Measurements from ENCODE around the gene NTSR1.

NTSR1 gene

GRCh38 chr20:62707276-62707920 lies 1.2 kb upstream of the NTSR1 start:
- Histone ChIP-seq H3K36me3 (ENCODE audit: control insufficient read depth, insufficient read depth, low read length) (no peaks in the 10 kb centered on the region), H3K9ac (ENCODE audit: low read length) (no peak overlapping the region), H3K27me3 (ENCODE audit: control insufficient read depth, insufficient read depth, low read length) (peaks cover 62% of the 10 kb centered on the region), H3K9me3 (ENCODE audit: control insufficient read depth, low read length) (no peaks in the 10 kb centered on the region), H3K4me3 (ENCODE audit: low read length) (no peak overlapping the region), H3K4me1 (ENCODE audit: control insufficient read depth, insufficient read depth, low read length) (peaks cover 9% of the 10 kb centered on the region)

GRCh38 chr20:62707921-62708521 lies 615 bp upstream of the NTSR1 start:
- Histone ChIP-seq H3K9me3 (ENCODE audit: control insufficient read depth, low read length) (no peaks in the 10 kb centered on the region), H3K36me3 (ENCODE audit: control insufficient read depth, insufficient read depth, low read length) (no peaks in the 10 kb centered on the region), H3K27me3 (ENCODE audit: control insufficient read depth, insufficient read depth, low read length) (peaks cover 68% of the 10 kb centered on the region), H3K4me1 (ENCODE audit: control insufficient read depth, insufficient read depth, low read length) (peaks cover 9% of the 10 kb centered on the region), H3K4me3 (ENCODE audit: low read length) (no peak overlapping the region), H3K9ac (ENCODE audit: low read length) (no peak overlapping the region)

GRCh38 chr20:62709537-62709905 lies 885 bp downstream of the NTSR1 start:
- H3K9me3 ChIP-seq (ENCODE audit: control insufficient read depth, low read length) = no peaks in the 10 kb centered on the region
- H3K36me3 ChIP-seq (ENCODE audit: control insufficient read depth, insufficient read depth, low read length) = no peaks in the 10 kb centered on the region
- peaks cover 76% of the 10 kb centered on the region for H3K27me3 ChIP-seq (ENCODE audit: control insufficient read depth, insufficient read depth, low read length)
- H3K9ac ChIP-seq (ENCODE audit: low read length) = no peak overlapping the region
- no peak overlapping the region for H3K4me3 ChIP-seq (ENCODE audit: low read length)
- no peaks in the 10 kb centered on the region for H3K4me1 ChIP-seq (ENCODE audit: control insufficient read depth, insufficient read depth, low read length)

- no peaks in the 10 kb centered on the region for H3K4me1 ChIP-seq (ENCODE audit: control insufficient read depth, insufficient read depth, low read length)
- no peak overlapping the region for H3K4me3 ChIP-seq (ENCODE audit: low read length)
- H3K9ac ChIP-seq (ENCODE audit: low read length) = no peak overlapping the region
- no peaks in the 10 kb centered on the region for H3K9me3 ChIP-seq (ENCODE audit: control insufficient read depth, low read length)
- peaks cover 73% of the 10 kb centered on the region for H3K27me3 ChIP-seq (ENCODE audit: control insufficient read depth, insufficient read depth, low read length)
- no peaks in the 10 kb centered on the region for H3K36me3 ChIP-seq (ENCODE audit: control insufficient read depth, insufficient read depth, low read length)
These were observed 1.7 kb downstream of the NTSR1 start for GRCh38 chr20:62710221-62710885.

DNA sequence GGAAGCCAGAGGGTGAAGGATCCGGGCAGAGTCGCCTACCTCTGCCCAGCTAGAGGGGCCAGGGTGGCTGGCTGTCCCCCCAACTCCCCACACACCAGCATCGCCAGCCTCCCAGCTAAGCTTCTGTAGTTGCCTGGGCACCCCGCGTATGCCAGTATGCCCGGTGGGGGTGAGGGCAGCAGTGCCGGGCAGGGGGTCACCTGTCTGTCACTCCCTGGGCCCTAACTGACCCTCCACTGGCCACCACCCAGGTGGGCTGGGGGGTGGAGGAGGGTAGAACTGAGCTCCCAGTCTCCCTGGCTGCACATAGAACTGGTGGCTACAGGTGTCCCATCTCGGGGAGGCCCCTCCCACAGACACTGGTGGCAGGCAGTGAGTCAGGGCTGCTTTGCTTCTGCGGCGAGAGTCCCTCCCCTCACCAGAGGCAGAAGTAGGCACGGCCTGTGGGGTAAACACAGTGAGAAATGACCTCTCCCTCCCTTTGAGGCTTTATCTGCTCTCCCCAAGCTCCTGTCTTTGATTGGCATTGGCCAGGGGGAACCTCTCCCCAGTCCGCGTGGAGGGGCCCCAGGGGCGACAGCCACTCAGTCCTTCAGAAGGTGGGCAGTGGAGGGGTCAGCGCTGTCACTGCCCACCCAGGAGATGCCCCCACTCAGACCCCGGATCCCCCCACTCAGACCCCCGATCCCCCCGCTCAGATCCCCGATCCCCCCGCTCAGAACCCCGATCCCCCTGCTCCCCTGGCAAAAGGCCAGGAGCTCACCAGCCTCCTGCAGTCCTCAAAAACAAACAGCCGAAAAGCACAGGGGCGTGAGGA lies 2.5 kb downstream of the NTSR1 start:
- H3K9ac ChIP-seq (ENCODE audit: low read length) = no peak overlapping the region
- no peaks in the 10 kb centered on the region for H3K9me3 ChIP-seq (ENCODE audit: control insufficient read depth, low read length)
- H3K27me3 ChIP-seq (ENCODE audit: control insufficient read depth, insufficient read depth, low read length) = peaks cover 71% of the 10 kb centered on the region
- H3K4me1 ChIP-seq (ENCODE audit: control insufficient read depth, insufficient read depth, low read length) = no peaks in the 10 kb centered on the region
- H3K4me3 ChIP-seq (ENCODE audit: low read length) = no peak overlapping the region
- H3K36me3 ChIP-seq (ENCODE audit: control insufficient read depth, insufficient read depth, low read length) = no peaks in the 10 kb centered on the region

GRCh38 chr20:62711703-62712101 lies 3.1 kb downstream of the NTSR1 start:
- Histone ChIP-seq H3K4me3 (ENCODE audit: low read length) (no peak overlapping the region), H3K9ac (ENCODE audit: low read length) (no peak overlapping the region), H3K27me3 (ENCODE audit: control insufficient read depth, insufficient read depth, low read length) (peaks cover 76% of the 10 kb centered on the region), H3K9me3 (ENCODE audit: control insufficient read depth, low read length) (no peaks in the 10 kb centered on the region), H3K4me1 (ENCODE audit: control insufficient read depth, insufficient read depth, low read length) (no peaks in the 10 kb centered on the region), H3K36me3 (ENCODE audit: control insufficient read depth, insufficient read depth, low read length) (no peaks in the 10 kb centered on the region)

GRCh38 chr20:62712606-62713005 lies 4.0 kb downstream of the NTSR1 start:
- H3K4me1 ChIP-seq (ENCODE audit: control insufficient read depth, insufficient read depth, low read length) = no peaks in the 10 kb centered on the region
- H3K27me3 ChIP-seq (ENCODE audit: control insufficient read depth, insufficient read depth, low read length) = peaks cover 69% of the 10 kb centered on the region

DNA sequence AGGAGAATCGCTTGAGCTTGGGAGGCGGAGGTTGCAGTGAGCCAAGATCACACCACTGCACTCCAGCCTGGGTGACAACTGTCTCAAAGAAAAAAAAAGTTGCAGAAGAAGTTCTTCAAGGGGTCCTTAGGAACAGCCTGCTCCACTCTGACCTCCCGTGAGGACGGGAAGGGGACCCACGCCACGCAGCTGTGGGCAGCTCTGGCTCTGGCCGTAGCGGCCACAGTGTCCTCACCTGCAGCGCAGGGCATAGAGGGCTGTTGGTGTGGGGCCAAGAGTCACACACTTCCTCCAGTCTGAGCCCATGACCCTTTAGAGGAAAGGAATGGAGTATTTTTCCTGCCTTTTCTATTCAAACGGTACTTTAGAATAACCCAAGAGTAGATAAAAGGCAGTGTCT lies 5.4 kb downstream of the NTSR1 start:
- peaks cover 57% of the 10 kb centered on the region for H3K27me3 ChIP-seq (ENCODE audit: control insufficient read depth, insufficient read depth, low read length)
- H3K4me3 ChIP-seq (ENCODE audit: low read length) = no peak overlapping the region
- H3K4me1 ChIP-seq (ENCODE audit: control insufficient read depth, insufficient read depth, low read length) = no peaks in the 10 kb centered on the region
- H3K9ac ChIP-seq (ENCODE audit: low read length) = no peak overlapping the region
- no peaks in the 10 kb centered on the region for H3K9me3 ChIP-seq (ENCODE audit: control insufficient read depth, low read length)
- H3K36me3 ChIP-seq (ENCODE audit: control insufficient read depth, insufficient read depth, low read length) = no peaks in the 10 kb centered on the region

More at GRCh38 chr20:62712606-62713005, 4.0 kb downstream of the NTSR1 start:
- Histone ChIP-seq H3K4me3 (ENCODE audit: low read length) (no peak overlapping the region), H3K36me3 (ENCODE audit: control insufficient read depth, insufficient read depth, low read length) (no peaks in the 10 kb centered on the region), H3K9me3 (ENCODE audit: control insufficient read depth, low read length) (no peaks in the 10 kb centered on the region), H3K9ac (ENCODE audit: low read length) (no peak overlapping the region)

DNA sequence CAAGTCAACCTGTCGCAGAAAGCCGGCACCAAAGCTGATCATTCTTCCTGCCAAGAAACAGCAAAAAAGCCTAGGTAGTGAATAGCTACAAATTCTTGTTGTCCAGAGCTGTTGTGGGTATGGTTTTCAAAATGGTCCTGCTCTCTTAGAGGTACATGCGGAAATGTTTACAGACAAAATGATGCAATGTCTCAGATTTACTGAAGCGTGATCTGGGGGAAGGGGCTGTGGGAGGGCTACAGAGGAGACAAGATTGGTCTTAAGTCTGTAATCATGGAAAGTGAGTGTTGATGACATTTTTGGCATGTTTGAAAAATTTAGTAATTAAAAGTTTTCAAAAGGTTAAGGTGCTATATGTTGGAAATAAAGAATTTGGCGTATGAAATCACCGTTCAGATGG lies 6.2 kb downstream of the NTSR1 start:
- no peak overlapping the region for H3K4me3 ChIP-seq (ENCODE audit: low read length)
- no peak overlapping the region for H3K9ac ChIP-seq (ENCODE audit: low read length)
- H3K9me3 ChIP-seq (ENCODE audit: control insufficient read depth, low read length) = no peaks in the 10 kb centered on the region
- H3K27me3 ChIP-seq (ENCODE audit: control insufficient read depth, insufficient read depth, low read length) = peaks cover 49% of the 10 kb centered on the region
- H3K4me1 ChIP-seq (ENCODE audit: control insufficient read depth, insufficient read depth, low read length) = no peaks in the 10 kb centered on the region
- no peaks in the 10 kb centered on the region for H3K36me3 ChIP-seq (ENCODE audit: control insufficient read depth, insufficient read depth, low read length)

- Histone ChIP-seq H3K9me3 (ENCODE audit: control insufficient read depth, low read length) (no peaks in the 10 kb centered on the region), H3K4me3 (ENCODE audit: low read length) (no peak overlapping the region), H3K27me3 (ENCODE audit: control insufficient read depth, insufficient read depth, low read length) (peaks cover 45% of the 10 kb centered on the region), H3K36me3 (ENCODE audit: control insufficient read depth, insufficient read depth, low read length) (no peaks in the 10 kb centered on the region), H3K9ac (ENCODE audit: low read length) (no peak overlapping the region), H3K4me1 (ENCODE audit: control insufficient read depth, insufficient read depth, low read length) (no peaks in the 10 kb centered on the region)
These were observed 6.6 kb downstream of the NTSR1 start for GRCh38 chr20:62715201-62715600.

GRCh38 chr20:62716198-62716940 lies 7.7 kb downstream of the NTSR1 start:
- Histone ChIP-seq H3K36me3 (ENCODE audit: control insufficient read depth, insufficient read depth, low read length) (no peaks in the 10 kb centered on the region), H3K9me3 (ENCODE audit: control insufficient read depth, low read length) (no peaks in the 10 kb centered on the region), H3K9ac (ENCODE audit: low read length) (no peak overlapping the region), H3K4me1 (ENCODE audit: control insufficient read depth, insufficient read depth, low read length) (no peaks in the 10 kb centered on the region), H3K4me3 (ENCODE audit: low read length) (no peak overlapping the region), H3K27me3 (ENCODE audit: control insufficient read depth, insufficient read depth, low read length) (peaks cover 34% of the 10 kb centered on the region)

All from mucosa of stomach (tissue), 1 donor.